Parathyroid adenoma (tissue), 2 donors: ENCODE measurements around the gene CNN3.

Experiments used
- H2AFZ ChIP-seq: fragments of 300-600 bp; sonication (generic); one replicate; pipeline ENCODE4 v1.7.0; 2017; ENCODE audit warnings: antibody characterized with exemption, mild to moderate bottlenecking
- H3K27ac ChIP-seq: fragments of 300-600 bp; sonication (generic); one replicate; pipeline ENCODE4 v1.7.0; 2017
- H3K27me3 ChIP-seq: fragments of 300-600 bp; sonication (generic); one replicate; pipeline ENCODE4 v1.7.0; 2017; ENCODE audit warnings: low read length; ENCODE audit not compliant: control insufficient read depth, insufficient read depth
- H3K36me3 ChIP-seq: fragments of 300-600 bp; sonication (generic); one replicate; pipeline ENCODE4 v1.7.0; 2017; ENCODE audit warnings: low read length; ENCODE audit not compliant: control insufficient read depth, insufficient read depth
- H3K4me1 ChIP-seq: fragments of 300-600 bp; sonication (generic); one replicate; pipeline ENCODE4 v1.7.0; 2017; ENCODE audit warnings: control low read depth
- H3K4me2 ChIP-seq: fragments of 300-600 bp; sonication (generic); one replicate; pipeline ENCODE4 v1.7.0; 2017; ENCODE audit warnings: low read length
- H3K4me3 ChIP-seq: fragments of 300-600 bp; sonication (generic); one replicate; pipeline ENCODE4 v1.7.0; 2017; ENCODE audit warnings: low read depth, low read length
- H3K79me2 ChIP-seq: fragments of 300-600 bp; sonication (generic); one replicate; pipeline ENCODE4 v1.7.0; 2017; ENCODE audit warnings: control low read depth
- H3K9ac ChIP-seq: fragments of 300-600 bp; sonication (generic); one replicate; pipeline ENCODE4 v1.7.0; 2017; ENCODE audit warnings: mild to moderate bottlenecking
- H3K9me3 ChIP-seq: fragments of 300-600 bp; sonication (generic); one replicate; pipeline ENCODE4 v1.7.0; 2017; ENCODE audit warnings: low read length; ENCODE audit not compliant: control insufficient read depth
- CTCF ChIP-seq: fragments of 300-600 bp; sonication (generic); IDR thresholded peaks from one replicate; pipeline ENCODE4 v1.7.0; 2017; ENCODE audit warnings: antibody characterized with exemption, mild to moderate bottlenecking
- donor health status: primary hyperparathyroidism.

The CNN3 gene

GRCh38 chr1:94855307-94855700, 71.6 kb downstream of the CNN3 start:
- Histone ChIP-seq H3K27me3 (no peaks in the 10 kb centered on the region), H2AFZ (no peak overlapping the region), H3K4me3 (no peak overlapping the region), H3K9me3 (no peaks in the 10 kb centered on the region), H3K36me3 (no peaks in the 10 kb centered on the region), H3K4me2 (no peak overlapping the region), H3K4me1 (no peaks in the 10 kb centered on the region), H3K9ac (no peak overlapping the region), H3K27ac (no peak overlapping the region), H3K79me2 (no peaks in the 10 kb centered on the region)
- no peak for TF ChIP-seq CTCF

- no peaks in the 10 kb centered on the region for H3K27me3 ChIP-seq
- H2AFZ ChIP-seq = peak overlapping the region; percentile 68
- peak overlapping the region; percentile 34 for H3K4me3 ChIP-seq
- H3K4me2 ChIP-seq = peak overlapping the region; percentile 64
- no peak overlapping the region for H3K27ac ChIP-seq
- no peaks in the 10 kb centered on the region for H3K4me1 ChIP-seq
- H3K36me3 ChIP-seq = no peaks in the 10 kb centered on the region
- no peaks in the 10 kb centered on the region for H3K79me2 ChIP-seq
- peak; percentile 74 for TF ChIP-seq CTCF
- H3K9me3 ChIP-seq = no peaks in the 10 kb centered on the region
- no peak overlapping the region for H3K9ac ChIP-seq
Observed at GRCh38 chr1:94854458-94855306, 72.2 kb downstream of the CNN3 start.

- Histone ChIP-seq H3K4me2 (no peak overlapping the region), H3K9me3 (no peaks in the 10 kb centered on the region), H3K4me1 (no peaks in the 10 kb centered on the region), H3K79me2 (no peaks in the 10 kb centered on the region), H3K9ac (no peak overlapping the region), H2AFZ (no peak overlapping the region), H3K27me3 (no peaks in the 10 kb centered on the region), H3K27ac (no peak overlapping the region), H3K4me3 (no peak overlapping the region), H3K36me3 (no peaks in the 10 kb centered on the region)
- no peak for TF ChIP-seq CTCF
Observed at GRCh38 chr1:94852788-94853187, 74.1 kb downstream of the CNN3 start.

- Histone ChIP-seq H3K79me2 (no peaks in the 10 kb centered on the region), H3K9ac (no peak overlapping the region), H3K4me2 (no peak overlapping the region), H3K4me3 (no peak overlapping the region), H3K27me3 (no peaks in the 10 kb centered on the region), H3K27ac (no peak overlapping the region), H3K4me1 (no peaks in the 10 kb centered on the region), H3K9me3 (no peaks in the 10 kb centered on the region), H3K36me3 (no peaks in the 10 kb centered on the region), H2AFZ (no peak overlapping the region)
- TF ChIP-seq CTCF = no peak
Observed at GRCh38 chr1:94851571-94851970, 75.3 kb downstream of the CNN3 start.
